SJSA1 (cell line): ENCODE results near the gene TRPM1. TPM values are rescaled to one million over a fixed set of nuclear protein-coding genes. Genes with fewer than 3 reads are reported as not detected.

Experiments
- DNase-seq, 2 experiments: peaks; one replicate each; pipeline ENCODE4 v3.0.0-alpha.2; 2015 to 2020; ENCODE audit warnings: low spot score in 2 of 2, low read depth in 1 of 2
- H3K27ac ChIP-seq: fragments of 250-450 bp; sonication (Bioruptor Pico); 2 replicates; pipeline ENCODE4 v1.5.1; 2020; ENCODE audit warnings: mild to moderate bottlenecking, moderate library complexity
- H3K27me3 ChIP-seq: fragments of 250-450 bp; sonication (Bioruptor Pico); replicated peaks from 2 replicates; pipeline ENCODE4 v1.5.1; 2020; ENCODE audit warnings: mild to moderate bottlenecking, moderate library complexity
- H3K36me3 ChIP-seq: fragments of 250-450 bp; sonication (Bioruptor Pico); 2 replicates; pipeline ENCODE4 v1.5.1; 2020; ENCODE audit warnings: mild to moderate bottlenecking
- H3K4me1 ChIP-seq: fragments of 250-450 bp; sonication (Bioruptor Pico); replicated peaks from 2 replicates; pipeline ENCODE4 v1.6.1; 2021; ENCODE audit warnings: mild to moderate bottlenecking
- H3K4me3 ChIP-seq: fragments of 250-450 bp; sonication (Bioruptor Pico); 2 replicates; pipeline ENCODE4 v1.5.1; 2020; ENCODE audit warnings: mild to moderate bottlenecking
- H3K9me3 ChIP-seq: fragments of 250-450 bp; sonication (Bioruptor Pico); replicated peaks from 2 replicates; pipeline ENCODE4 v1.5.1; 2020; ENCODE audit warnings: mild to moderate bottlenecking
- total RNA-seq: library from RNA; depleted of rRNA; stranded (reverse); fragments of >200 nt; shearing (Covaris generic); gene quantifications from 2 replicates; pipeline ENCODE4 v1.2.3, GENCODE V29; 2014; rRNA removed

TRPM1 gene
- total RNA-seq: 0.08 TPM in 1 of 2 replicates, not detected in the other

DNA sequence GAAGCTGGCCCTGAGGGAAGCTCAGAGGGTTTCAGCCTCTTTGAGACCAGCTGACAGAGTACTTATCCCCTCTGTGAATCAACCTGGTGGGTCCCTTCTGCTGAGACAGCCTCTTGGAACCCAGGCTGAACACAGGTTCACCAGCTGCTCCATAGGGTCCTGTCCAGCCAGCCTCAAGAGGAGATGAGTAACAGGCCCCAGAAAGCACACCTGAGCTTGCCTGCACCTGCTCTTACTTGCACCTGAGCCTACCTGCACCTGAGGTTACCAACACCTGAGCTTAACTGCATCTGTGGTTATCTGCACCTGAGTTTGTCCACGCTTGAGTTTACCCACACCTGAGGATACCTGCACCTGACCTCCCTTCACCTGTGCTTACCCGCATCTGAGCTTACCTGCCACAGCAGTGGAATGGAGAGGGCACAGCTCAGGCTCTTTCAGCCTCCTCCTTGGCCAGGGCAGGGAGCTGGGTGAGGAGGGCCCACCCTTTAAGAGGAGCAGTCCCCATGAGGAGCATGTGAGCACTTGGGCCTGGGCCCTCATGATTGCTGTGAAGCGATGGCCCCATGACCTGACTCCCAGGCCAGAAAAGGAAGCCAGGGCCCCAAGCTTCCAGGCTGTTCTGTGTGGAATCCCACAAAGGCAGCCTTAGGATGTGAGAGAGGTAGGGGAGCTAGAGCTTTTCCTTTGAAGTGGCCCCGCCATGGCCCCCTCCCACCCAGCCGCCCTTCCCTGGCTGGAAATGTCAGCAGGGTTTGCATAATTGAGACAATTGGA is at the start of gene TRPM1:
TRPM1 (minus strand) TSS at position 464 of the 777 bp plus-strand sequence. CDS start 20,370 bp downstream, outside the sequence.
- H3K4me3 ChIP-seq: no peak within 1 kb of the TSS
- no peak for DNase-seq
- H3K4me1 ChIP-seq: peaks cover 20% of the 10 kb centered on the region
- H3K27ac ChIP-seq: no peak within 1 kb of the TSS
- H3K9me3 ChIP-seq: no peaks in the 10 kb centered on the region
- H3K36me3 ChIP-seq: no peaks in the 10 kb centered on the region
- no peaks in the 10 kb centered on the region for H3K27me3 ChIP-seq

DNA sequence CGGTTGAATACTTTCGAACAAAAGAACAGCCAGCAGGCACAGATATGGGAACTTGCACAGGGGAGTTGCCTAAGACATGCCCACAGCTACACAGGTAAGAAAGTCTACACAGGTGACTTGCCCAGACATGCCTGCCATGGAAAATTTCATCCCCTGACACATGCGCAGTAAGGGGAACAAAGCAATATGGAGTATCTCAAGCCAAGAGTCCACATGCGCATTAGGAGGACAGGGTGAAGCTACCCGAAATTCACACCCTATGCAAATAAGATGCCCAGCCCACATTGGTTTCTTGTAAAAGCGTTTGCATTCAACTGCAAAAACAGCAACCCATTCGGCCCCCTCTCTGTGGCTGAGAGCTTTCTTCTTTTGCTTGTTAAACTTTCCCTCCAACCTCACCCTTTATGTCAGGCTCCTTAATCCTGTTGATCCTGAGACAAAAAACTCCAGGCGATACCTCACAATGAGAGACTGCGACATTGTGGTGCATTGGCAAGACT is 49.3 kb upstream of the TRPM1 start:
- Histone ChIP-seq H3K27ac (no peak overlapping the region), H3K27me3 (peaks cover 5% of the 10 kb centered on the region; the same call in 1 of the 2 replicates), H3K4me3 (no peak overlapping the region), H3K4me1 (no peaks in the 10 kb centered on the region), H3K9me3 (no peaks in the 10 kb centered on the region), H3K36me3 (no peaks in the 10 kb centered on the region)
- DNase-seq: no peak

DNA sequence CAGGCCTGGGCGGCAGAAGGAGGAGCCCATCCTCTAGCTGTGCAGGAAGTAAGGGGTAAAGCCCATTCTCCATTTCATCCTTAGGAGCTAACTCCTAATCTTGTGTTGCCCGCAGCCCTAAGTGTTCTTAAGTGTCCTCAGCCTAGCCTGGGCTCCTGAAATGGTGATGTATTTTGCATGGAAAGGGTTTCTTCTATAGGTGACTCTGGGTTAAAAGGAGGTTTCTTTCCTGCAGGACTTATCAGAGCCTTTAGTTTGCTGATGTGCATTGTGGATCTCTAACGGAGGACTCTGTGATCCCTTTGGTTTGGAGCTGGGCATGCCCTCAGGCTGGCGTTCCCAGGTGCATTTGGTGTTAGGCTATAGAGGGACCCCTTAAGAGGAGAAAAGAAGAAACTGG is 48.5 kb upstream of the TRPM1 start:
- peaks cover 2% of the 10 kb centered on the region; the same call in 1 of the 2 replicates for H3K27me3 ChIP-seq
- no peaks in the 10 kb centered on the region for H3K36me3 ChIP-seq
- H3K9me3 ChIP-seq: no peaks in the 10 kb centered on the region
- no peaks in the 10 kb centered on the region for H3K4me1 ChIP-seq
- H3K4me3 ChIP-seq: no peak overlapping the region
- no peak for DNase-seq
- H3K27ac ChIP-seq: no peak overlapping the region

DNA sequence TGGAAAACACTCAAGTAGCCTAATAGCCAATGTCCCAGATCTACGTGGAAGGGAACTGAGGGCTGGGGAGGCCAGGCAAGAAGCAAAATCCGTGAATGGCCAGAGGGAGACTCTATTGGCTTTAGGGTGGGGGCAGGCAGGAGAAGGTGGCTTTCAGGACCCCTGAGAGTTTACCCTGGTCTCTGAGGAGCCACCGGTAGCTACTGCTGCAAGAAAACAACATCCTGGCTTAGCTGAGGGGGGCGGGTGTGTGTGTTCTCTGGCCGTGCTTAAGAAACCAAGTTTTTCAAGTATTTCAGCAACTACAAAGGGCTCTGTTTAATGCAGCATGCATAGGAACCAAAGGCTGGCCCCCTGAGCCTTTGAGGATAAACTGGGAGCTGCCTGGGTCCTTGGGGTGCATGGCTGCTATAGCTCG is 47.6 kb upstream of the TRPM1 start:
- Histone ChIP-seq H3K27me3 (no peaks in the 10 kb centered on the region), H3K4me1 (no peaks in the 10 kb centered on the region), H3K9me3 (no peaks in the 10 kb centered on the region), H3K27ac (no peak overlapping the region), H3K36me3 (no peaks in the 10 kb centered on the region), H3K4me3 (no peak overlapping the region)
- no peak for DNase-seq

DNA sequence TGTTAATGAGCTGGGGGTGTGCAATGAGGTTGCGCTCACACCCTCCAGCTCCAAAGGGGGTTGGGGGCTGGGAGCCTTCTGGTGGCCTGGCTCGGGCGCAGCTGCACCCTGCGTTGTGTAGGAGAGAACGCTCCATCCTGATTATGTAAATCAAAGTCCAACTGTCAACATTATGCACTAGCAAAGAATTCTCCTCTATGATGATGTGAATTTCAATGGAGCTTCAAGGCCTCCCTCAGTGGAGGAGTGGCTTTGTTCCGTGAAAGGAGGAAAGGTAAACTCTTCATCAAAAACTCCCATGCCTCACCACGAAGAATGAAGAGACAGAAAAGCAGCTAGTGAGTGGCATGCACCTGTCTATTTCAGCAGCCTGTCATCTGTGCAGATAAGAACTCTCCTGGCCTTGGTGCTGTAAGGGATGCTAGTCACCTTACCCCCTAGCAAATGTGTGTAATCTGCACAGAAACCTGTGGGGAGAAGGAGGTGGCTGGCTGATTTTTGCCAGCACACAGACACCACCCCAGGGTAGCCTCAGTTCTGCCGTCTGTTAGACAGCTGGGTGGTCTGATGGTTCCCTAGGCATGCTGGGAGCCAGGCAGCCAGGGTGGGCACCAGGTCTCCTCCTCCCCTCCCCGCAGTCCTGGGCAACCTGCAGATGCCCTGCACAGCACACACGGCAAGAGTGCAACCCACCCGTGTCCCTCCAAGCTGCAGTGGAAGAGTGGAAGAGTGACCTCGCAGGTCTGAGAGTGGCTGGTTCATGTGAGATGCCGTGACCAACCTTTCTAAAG is 47.0 kb upstream of the TRPM1 start:
- H3K27me3 ChIP-seq: no peaks in the 10 kb centered on the region
- DNase-seq: no peak
- no peak overlapping the region for H3K4me3 ChIP-seq
- no peaks in the 10 kb centered on the region for H3K36me3 ChIP-seq
- no peaks in the 10 kb centered on the region for H3K4me1 ChIP-seq
- no peak overlapping the region for H3K27ac ChIP-seq
- no peaks in the 10 kb centered on the region for H3K9me3 ChIP-seq

DNA sequence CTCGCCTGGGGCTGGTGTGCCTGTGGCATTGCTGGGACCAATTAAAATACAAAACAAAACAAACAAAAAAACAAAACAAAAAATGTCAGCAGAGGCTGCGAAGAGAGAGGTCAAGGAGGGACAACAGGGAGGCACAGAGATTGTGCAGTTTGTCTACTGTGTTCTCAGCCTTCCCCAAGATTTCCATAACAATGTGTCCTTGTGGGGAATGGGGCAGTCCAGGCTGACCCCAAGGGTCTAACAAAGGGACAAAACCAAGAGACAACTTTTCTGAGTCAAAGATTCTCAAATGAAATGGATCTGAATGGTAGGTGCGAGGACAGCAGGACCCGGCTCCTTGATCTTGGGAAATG is 46.4 kb upstream of the TRPM1 start:
- Histone ChIP-seq H3K9me3 (no peaks in the 10 kb centered on the region), H3K27me3 (no peaks in the 10 kb centered on the region), H3K4me3 (no peak overlapping the region), H3K27ac (no peak overlapping the region), H3K4me1 (no peaks in the 10 kb centered on the region), H3K36me3 (no peaks in the 10 kb centered on the region)
- DNase-seq: no peak

DNA sequence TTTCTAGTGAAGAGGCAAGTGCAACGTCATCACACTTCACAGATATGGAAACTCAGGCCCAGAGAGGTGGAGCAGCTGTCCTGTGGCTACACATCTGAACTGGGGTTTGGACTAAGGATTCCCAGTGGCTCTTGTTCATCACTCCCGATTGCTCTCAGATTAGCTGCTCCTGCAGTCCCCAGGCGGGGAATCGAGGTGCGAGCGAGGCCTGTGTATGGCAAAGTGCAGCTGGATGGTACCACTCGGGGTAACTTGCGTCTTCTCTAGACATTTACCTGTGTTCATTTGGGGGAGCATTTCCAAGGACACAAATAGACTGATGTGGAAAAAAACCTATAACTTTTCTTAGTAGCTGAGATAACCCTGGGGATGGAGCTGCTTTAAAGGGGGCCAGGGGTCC is 45.9 kb upstream of the TRPM1 start:
- no peak overlapping the region for H3K27ac ChIP-seq
- no peaks in the 10 kb centered on the region for H3K4me1 ChIP-seq
- H3K4me3 ChIP-seq: no peak overlapping the region
- H3K9me3 ChIP-seq: no peaks in the 10 kb centered on the region
- H3K27me3 ChIP-seq: no peaks in the 10 kb centered on the region
- DNase-seq: no peak
- H3K36me3 ChIP-seq: no peaks in the 10 kb centered on the region

DNA sequence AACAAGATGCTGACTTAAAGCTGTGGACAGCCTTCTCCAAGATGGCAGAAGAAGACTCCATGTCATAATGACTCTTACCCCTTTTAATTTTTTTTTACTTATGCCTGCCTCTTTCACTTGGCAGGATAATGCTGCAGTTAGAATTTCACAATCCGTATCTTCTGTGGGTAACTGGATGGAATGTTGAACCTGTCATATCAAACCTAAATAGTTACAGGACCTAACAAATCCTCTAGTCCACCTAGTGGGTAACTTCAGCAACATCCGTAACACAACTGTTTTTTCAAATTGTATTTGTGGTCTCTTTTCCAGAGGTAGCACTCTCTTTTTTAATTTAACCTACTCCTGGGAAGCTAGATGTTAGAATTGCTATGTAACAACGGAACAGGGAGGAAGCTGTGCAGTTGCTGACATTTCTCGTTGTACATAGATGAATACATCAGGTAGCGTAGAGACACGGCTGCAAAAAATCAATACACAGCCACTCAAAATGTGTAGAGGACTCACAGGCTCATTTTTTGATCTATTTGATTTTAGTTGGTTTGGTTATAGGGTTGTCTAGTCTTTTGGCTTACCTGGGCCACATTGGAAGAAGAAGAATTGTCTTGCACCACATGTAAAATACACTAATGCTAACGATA is 43.9 kb upstream of the TRPM1 start:
- Histone ChIP-seq H3K9me3 (no peaks in the 10 kb centered on the region), H3K4me3 (no peak overlapping the region), H3K36me3 (no peaks in the 10 kb centered on the region), H3K4me1 (no peaks in the 10 kb centered on the region), H3K27me3 (no peaks in the 10 kb centered on the region), H3K27ac (no peak overlapping the region)
- no peak for DNase-seq

DNA sequence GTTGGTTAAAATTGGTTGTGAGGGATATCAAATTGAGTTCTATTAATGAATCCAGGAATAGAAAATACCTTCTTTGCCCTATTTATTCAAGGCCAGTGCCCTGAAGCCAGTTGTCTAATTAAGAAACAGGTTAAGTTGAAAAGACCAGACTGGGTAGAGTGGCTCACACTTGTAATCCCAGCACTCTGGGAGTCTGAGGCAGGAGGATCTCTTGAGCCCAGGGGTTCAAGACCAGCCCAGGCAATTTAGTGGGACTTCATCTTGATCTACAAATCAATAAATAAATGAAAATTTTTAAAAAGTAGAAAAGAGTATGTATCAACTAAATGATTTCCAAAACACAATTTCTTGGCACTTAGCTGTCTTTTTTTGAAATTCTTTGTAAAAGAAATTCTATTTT is 40.3 kb upstream of the TRPM1 start:
- no peak overlapping the region for H3K27ac ChIP-seq
- H3K36me3 ChIP-seq: no peaks in the 10 kb centered on the region
- no peak overlapping the region for H3K4me3 ChIP-seq
- H3K9me3 ChIP-seq: no peaks in the 10 kb centered on the region
- no peak for DNase-seq
- H3K27me3 ChIP-seq: peaks cover 7% of the 10 kb centered on the region; the same call in 1 of the 2 replicates
- H3K4me1 ChIP-seq: no peaks in the 10 kb centered on the region

DNA sequence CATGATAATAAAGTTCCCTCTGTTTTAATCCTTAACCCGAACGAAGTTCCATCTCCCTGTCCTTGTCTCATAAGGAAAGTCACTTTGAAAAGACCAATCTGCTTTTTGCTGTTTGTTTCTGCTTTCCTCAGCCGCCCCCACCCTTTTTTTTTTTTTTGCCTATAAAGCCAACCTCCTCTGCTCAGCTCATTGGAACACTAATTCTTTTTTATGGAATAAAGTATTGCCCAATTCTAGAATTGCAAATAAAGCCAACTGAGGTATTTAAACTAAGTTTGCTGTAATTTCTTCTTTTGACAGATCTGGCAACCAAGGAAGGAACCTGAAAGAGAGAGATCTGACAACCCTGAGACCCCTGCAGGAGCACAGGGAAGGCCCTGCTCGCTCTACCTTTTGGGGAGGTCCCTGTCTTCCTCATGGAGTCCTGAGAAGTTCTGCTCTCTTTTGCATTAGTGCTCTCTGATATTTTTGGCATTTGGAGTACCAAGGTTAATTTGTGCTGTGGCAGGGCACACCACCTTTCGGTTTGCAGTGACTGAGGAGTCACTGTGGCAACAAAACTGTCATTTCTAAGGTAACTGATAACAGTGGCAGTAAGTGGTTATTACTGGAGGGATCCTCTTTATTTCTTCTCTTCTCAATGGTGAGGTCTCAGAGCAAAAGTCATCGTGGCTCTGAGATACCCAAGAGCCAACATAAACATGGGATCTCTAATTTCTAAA is 35.2 kb upstream of the TRPM1 start:
- peaks cover 7% of the 10 kb centered on the region; the same call in 1 of the 2 replicates for H3K27me3 ChIP-seq
- H3K4me1 ChIP-seq: no peaks in the 10 kb centered on the region
- no peaks in the 10 kb centered on the region for H3K36me3 ChIP-seq
- no peak for DNase-seq
- no peaks in the 10 kb centered on the region for H3K9me3 ChIP-seq
- no peak overlapping the region for H3K27ac ChIP-seq
- H3K4me3 ChIP-seq: no peak overlapping the region

DNA sequence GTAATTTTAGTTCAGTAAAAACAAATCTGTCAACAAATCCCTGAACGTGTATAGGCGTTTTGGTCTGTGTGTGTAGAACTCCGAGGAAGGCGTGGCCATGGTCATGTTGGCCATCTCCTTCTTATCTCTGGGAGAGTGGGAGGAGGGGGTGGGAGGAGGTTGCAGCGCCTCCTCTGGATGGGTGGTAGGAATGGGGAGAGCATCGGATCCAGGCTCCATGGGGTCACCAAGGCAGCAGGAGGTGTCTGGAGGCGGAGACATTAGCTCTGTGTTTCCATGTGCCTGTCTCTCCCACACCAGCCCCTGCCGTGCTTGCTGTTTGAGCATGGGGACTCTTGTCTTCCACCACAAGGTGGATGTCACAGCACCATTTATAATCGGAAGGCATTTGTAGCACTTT is 34.5 kb upstream of the TRPM1 start:
- Histone ChIP-seq H3K4me1 (no peaks in the 10 kb centered on the region), H3K4me3 (no peak overlapping the region), H3K36me3 (no peaks in the 10 kb centered on the region), H3K27me3 (peaks cover 7% of the 10 kb centered on the region; the same call in 1 of the 2 replicates), H3K27ac (no peak overlapping the region), H3K9me3 (no peaks in the 10 kb centered on the region)
- no peak for DNase-seq

DNA sequence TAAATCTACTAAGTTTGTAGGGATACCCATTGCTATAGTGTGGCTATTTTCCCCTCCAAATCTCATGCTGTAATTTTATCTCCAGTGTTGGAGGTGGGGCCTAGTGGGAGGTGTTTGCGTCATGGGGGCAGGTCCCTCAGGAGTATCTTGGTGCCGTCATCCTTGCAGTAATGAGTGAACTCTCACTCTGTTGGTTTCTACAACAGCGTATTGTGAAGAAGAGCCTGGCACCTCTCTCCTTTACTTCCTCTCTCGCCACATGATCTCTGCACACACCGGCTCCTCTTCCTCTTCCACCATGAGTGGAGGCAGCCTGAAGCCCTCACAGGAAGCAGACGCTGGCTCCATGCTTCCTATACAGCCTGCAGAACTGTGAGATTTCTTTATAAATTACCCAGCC is 34.0 kb upstream of the TRPM1 start:
- DNase-seq: no peak
- Histone ChIP-seq H3K27ac (no peak overlapping the region), H3K4me1 (no peaks in the 10 kb centered on the region), H3K9me3 (no peaks in the 10 kb centered on the region), H3K36me3 (no peaks in the 10 kb centered on the region), H3K27me3 (peaks cover 7% of the 10 kb centered on the region; the same call in 1 of the 2 replicates), H3K4me3 (no peak overlapping the region)

DNA sequence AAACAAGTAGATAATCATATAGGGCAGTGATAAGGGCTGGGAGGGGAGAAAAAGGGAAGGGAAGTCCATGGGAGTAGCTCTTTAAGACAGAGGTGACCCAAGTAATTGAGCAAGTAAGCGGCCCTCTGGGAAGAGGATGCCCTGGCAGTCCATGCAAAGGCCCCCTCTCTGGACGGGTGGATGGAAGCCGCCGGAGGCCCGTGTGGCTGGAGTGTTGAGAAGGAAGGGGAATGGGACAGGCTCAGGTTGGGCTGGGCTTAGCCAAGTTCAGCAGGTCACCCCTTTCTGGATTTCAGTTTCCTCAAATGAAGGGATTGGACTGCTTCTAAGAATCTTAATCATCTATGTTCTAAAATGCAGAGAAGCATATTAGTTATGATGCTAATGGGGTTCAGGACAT is 32.4 kb upstream of the TRPM1 start:
- Histone ChIP-seq H3K9me3 (no peaks in the 10 kb centered on the region), H3K4me3 (no peak overlapping the region), H3K27ac (no peak overlapping the region), H3K36me3 (no peaks in the 10 kb centered on the region), H3K4me1 (0 out of 2 replicates have a peak, but pooled peaks cover 3% of the 10 kb centered on the region), H3K27me3 (peaks cover 3% of the 10 kb centered on the region; the same call in 1 of the 2 replicates)
- no peak for DNase-seq
